Measurements from ENCODE around the gene SNRPA.
"Not testable (repeated sequence)": the region's sequence is repeated elsewhere in the genome, so short reads cannot be mapped to it uniquely, and the experiment has no call there.

The SNRPA gene

DNA sequence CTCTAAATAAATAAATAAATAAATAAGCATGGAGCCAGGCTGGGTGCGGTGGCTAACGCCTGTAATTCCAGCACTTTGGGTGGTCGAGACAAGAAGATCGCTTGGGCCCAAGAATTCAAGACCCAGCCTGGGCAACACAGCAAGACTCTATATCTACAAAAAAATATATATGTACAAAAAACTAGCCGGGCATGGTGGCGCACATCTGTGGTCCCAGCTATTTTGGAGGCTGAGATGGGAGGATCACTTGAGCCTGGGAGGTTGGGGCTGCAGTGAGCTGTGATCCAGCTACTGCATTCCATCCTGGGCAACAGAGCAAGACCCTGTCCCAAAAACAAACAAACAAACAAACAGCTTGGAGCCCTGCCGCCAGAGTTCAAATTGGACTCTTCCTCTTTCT lies 3.5 kb upstream of the SNRPA start:
- DNase-seq (ENCODE audit: low read depth), result no peak

DNA sequence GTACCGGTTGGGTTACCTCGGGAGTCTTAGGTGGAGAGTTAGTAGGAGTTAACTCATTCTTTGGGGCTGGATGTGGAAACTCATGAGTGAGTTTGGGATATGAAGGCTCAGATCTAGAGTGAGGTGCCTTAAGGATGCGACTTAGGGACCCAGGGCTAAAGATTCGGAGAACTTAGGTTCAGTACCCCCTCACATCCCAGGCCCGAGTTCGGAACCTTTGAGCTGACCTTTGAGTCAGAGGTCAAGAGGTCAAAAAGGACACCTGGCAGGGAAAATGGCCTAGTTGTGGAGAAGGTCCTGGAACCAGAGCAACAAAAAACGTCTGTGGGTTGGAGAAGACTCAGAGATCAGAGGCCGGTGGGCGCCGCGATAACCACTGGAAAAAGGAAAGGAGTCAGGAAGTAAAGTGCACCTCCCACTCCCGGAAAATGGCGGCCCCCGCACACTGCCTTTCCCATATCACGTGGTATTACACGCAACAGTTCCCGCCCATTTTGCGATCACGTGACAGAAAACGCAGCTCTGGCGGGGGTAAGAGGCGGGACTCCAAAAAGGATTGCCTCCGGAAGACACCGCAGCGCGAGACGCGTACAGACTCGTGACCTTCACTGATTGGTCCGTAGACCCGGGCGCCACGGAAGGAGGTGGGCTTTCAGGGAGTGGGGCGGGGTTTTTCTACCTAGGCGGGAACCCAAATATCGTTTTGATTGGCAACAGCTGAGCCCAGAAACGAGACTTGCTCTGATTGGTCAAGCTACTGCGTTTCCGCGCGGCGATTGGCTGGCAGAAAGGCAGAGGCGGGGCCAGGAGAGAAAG lies 737 bp upstream of the SNRPA start, which contains the start of gene ACTMAP:
TSS of gene ACTMAP (minus strand) at position 420 of the 816 bp plus-strand sequence. CDS start 674 bp downstream, outside the sequence.
- DNase-seq (ENCODE audit: low read depth), result peak; percentile 99

DNA sequence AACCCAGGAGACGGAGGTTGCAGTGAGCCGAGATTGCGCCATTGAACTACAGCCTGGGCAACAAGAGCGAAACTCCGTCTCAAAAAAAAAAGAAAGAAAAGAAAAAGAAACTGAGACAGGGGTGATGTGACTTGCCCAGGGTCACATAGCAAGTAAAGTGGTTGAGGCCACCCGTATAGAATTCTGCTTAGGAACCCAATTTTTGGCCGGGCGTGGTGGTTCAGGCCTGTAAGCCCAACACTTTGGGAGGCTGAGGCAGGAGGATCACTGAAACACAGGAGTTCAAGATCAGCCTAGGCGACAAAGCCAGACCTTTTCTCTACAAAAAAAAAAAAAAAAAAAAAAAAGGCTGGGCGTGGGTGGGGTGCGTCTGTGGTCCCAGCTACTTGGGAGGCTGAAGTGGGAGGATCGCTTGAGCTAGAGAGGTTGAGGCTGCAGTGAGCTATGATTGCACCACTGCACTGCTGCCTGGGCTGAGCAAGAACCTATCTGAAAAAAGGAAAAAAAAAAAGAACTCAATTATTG lies 1.3 kb downstream of the SNRPA start:
- no peak for DNase-seq (ENCODE audit: low read depth)

DNA sequence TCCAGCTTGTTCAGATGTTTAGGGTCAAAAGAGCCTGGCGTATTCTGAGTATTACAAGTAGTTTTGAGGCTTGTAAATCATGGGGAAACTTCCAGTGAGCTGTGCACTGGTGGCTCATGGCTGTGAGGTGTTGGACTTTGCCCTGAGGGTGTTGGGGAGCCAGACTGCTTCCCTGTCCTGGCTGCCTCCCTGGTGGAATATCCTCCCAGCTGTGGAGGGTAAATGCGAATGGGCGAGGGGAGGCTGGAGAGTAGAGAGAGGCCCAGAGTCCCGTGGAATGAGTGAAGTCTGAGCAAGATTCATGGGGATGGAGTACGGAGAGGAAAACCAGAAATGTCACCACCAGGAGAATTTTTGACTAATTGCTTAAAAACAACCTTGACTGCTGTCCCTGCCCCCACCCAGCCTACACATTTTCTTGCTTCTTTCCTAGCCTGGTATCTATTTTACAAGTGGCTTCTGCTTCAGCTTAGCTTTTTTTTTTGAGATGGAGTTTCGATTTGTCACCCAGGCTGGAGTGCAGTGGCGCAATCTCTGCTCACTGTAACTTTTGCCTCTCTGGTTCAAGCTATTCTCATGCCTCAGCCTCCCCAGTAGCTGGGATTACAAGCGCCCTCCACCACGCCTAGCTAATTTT lies 3.7 kb downstream of the SNRPA start:
- DNase-seq (ENCODE audit: low read depth), result no peak

DNA sequence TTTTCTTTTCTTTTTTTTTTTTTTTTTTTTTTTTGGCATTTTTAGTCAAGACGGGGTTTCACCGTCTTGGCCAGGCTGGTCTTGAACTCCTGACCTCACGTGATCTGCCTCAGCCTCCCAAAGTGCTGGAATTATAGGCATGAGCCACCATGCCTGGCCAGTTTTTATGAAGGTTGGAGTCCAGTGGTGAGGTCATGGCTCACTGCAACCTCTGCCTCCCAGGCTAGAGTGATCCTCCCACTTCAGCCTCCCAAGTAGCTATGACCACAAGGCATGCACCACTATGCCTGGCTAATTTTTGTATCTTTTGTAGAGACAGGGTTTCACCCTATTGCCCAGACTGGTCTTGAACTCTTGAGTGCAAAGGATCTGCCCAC lies 4.2 kb downstream of the SNRPA start:
- no peak for DNase-seq (ENCODE audit: low read depth)

DNA sequence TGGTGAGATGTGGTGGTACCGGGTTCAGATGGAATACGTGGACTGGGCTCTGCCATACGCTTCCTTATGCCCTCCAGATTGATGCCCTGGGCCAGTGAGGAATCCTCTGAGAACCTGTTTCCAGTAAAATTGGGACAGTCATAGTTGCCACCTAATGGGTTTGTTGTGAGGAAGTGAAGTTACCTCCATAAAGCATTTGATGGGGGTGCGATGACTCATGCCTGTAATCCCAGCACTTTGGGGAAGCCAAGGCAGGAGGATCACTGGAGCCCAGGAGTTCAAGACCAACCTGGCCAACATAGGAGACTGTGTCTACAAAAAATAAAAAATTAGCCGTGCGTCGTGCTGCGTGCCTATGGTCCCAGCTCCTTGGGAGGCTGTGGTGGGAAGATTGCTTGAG lies 4.8 kb downstream of the SNRPA start:
- DNase-seq (ENCODE audit: low read depth), result no peak

DNA sequence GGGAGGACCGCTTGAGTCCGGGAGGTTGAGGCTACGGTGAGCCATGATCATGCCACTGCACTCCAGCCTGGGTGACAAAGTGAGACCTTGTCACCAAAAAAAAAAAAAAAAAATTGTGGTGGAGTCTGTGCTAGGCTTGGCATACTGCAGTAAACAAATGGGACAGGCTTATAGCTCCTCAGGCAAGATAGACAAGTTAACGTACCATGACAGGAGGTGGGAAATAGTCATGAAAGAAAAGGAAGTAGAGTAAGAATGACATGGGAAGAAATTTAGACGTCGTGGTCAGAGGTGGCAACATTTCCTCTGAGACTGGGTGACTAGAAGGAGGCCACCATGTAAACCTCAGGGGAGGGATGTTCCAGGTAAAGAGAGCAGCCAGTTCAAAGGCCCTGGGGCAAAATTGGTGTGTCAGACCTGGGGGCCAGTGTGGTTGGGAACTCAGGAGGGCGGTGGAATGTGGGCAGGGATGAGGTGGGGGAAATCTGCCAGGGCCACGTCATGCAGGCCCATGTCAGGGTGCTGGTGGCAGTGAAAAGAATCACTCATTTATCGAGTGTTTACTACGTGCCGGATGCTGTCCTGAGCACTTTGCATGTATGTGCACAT lies 5.6 kb downstream of the SNRPA start:
- no peak for DNase-seq (ENCODE audit: low read depth)

DNA sequence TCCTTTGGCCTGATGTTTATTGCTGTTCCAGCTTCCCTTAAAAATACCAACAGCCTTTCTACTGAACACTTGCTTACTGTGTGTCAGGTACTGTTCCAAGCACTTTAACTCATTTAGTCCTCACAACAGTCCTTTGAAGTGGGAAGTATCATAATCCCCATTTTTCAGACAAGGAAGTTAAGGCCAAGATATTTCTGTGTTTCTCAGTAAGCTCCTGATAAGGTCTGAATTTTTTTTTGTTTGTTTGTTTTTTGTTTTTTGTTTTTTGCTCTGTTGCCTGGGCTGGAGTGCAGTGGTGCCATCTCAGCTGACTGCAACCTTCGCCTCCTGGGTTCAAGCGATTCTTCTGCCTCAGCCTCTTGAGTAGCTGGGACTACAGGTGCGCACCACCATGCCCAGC lies 7.5 kb downstream of the SNRPA start:
- DNase-seq (ENCODE audit: low read depth), result no peak

DNA sequence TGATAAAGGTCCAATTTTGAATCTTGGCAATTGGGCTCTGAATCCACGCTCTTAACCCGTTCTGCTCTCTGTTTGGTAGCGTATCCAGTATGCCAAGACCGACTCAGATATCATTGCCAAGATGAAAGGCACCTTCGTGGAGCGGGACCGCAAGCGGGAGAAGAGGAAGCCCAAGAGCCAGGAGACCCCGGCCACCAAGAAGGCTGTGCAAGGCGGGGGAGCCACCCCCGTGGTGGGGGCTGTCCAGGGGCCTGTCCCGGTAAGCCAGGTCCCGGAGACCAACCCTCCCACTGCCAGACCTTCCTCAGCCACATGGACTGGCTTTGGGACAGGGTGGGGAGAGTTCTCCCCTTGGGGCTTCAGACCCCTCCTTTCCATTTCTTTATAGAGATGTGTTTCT lies 8.3 kb downstream of the SNRPA start:
- DNase-seq (ENCODE audit: low read depth), result no peak

DNA sequence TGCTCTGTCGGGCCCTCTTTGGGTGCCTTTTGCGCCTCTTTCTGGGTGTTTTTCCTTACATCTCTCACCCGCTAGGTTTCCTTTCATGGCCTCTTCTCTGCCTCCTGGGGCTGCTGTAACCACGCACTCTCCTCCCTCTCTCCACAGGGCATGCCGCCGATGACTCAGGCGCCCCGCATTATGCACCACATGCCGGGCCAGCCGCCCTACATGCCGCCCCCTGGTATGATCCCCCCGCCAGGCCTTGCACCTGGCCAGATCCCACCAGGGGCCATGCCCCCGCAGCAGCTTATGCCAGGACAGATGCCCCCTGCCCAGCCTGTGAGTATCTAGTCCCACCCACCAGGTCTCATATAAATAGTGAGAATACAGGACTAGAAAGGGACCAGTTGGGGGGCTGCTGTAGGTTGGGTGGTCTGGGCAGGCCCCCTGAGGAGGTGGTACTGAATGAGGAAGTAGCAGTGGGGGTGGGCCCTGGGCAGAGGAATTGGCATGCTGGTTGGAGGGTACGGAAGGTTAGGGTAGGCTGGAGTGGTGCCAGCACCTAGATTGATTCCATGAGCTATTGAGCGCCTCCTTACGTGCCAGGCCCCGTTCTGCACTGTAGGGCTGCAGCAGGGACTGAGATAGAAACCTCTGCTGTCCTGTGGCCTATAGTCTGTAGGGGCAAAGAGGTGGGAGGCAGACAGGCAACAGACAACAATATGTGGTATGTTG lies 11.9 kb downstream of the SNRPA start:
- no peak for DNase-seq (ENCODE audit: low read depth)

DNA sequence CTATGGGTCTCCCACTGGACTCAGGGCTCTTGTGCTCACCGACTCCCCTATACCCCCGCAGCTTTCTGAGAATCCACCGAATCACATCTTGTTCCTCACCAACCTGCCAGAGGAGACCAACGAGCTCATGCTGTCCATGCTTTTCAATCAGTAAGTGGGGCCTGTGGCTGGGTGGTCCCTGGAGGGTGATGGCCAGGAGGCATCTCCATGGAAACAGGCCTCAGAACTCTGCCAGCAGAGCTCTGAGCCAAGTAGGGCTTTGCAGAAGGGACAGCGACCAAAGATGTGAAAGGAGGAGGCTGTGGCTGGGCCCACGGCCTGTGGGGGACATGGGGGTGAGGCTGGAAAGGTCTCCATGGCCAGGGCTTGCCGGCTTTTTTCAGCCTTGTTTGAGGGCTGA lies 12.5 kb downstream of the SNRPA start:
- DNase-seq (ENCODE audit: low read depth), result no peak

DNA sequence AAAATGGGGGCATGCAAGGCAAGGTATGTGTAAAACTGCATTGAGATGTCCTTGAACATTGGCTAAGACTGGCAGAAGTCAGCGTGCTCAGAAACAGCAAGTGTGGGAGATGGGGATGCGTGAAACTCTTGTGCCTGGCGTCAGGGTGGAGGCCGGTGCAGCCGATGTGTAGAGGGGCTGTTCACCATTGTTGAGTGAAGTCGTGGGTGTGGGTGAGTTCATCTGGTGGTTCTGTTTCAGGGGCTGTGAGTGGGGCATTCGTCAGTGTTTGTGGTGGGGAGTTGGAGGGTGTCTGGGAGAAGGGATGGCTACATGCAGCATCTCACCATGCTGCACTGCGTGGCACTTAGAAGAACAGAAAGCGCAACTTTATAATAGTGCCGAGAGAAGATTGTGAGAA lies 13.0 kb downstream of the SNRPA start:
- DNase-seq (ENCODE audit: low read depth), result no peak

DNA sequence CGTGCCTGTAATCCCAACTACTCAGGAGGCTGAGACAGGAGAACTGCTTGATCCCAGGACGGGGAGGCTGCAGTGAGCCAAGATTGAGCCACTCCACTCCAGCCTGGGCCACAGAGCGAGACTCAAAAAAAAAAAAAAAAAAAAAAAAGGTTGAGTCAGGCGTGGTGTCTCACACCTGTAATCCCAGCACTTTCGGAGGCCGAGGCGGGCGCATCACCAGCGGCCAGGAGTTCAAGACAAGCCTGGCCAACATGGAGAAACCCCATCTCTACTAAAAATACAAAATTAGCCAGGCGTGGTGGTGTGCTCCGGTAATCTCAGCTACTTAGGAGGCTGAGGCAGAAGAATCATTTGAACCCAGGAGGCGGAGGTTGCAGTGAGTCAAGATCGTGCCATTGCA lies 15.4 kb downstream of the SNRPA start:
- DNase-seq (ENCODE audit: low read depth), result not testable (repeated sequence)

DNA sequence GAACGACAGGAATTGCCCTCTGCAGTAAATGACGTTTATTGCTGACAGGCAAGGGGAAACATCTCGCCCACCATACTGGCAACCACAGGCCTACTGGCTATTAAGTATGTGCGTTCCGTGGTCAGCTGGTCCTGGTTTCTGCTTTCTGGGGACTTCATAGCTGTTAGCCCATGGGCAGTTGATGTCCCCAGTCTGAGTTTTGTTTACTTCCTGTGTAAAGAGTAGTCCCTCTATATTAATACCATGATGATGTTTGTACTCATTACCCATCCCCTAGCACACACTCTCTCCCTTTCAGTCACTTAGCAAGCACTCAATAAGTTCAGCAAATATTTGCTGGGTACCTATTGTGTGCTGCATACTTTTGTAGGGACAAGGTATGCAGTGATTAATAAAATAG lies 17.9 kb downstream of the SNRPA start:
- DNase-seq (ENCODE audit: low read depth), result no peak

DNA sequence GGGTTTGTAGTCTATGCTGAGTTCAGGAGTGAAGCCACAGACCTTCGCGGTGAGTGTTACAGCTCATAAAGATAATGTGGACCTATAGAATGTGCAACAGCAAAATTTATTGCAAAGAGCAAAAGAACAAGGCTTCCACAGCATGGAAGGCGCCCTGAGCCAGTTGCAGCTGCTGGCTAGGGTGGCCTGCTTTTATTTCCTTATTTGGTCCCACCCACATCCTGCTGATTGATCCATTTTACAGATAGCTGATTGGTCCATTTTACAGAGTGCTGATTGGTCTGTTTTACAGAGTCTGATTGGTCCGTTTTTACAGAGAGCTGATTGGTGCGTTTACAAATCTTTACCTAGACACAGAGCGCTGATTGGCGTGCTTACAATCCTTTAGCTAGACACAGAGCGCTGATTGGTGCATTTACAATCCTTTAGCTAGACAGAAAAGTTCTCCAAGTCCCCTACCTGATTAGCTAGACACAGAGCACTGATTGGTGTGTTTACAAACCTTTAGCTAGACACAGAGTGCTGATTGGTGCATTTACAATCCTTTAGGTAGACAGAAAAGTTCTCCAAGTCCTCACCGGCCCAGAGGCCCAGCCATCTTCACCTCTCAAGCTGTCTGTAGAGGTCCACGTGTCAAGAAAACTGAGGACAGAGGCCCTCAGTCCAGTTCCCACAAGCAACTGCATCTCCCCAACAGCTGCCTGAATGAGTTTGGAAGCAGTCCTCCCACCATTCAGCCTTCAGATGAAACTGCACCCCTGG lies 20.3 kb downstream of the SNRPA start:
- DNase-seq (ENCODE audit: low read depth), result not testable (repeated sequence)

DNA sequence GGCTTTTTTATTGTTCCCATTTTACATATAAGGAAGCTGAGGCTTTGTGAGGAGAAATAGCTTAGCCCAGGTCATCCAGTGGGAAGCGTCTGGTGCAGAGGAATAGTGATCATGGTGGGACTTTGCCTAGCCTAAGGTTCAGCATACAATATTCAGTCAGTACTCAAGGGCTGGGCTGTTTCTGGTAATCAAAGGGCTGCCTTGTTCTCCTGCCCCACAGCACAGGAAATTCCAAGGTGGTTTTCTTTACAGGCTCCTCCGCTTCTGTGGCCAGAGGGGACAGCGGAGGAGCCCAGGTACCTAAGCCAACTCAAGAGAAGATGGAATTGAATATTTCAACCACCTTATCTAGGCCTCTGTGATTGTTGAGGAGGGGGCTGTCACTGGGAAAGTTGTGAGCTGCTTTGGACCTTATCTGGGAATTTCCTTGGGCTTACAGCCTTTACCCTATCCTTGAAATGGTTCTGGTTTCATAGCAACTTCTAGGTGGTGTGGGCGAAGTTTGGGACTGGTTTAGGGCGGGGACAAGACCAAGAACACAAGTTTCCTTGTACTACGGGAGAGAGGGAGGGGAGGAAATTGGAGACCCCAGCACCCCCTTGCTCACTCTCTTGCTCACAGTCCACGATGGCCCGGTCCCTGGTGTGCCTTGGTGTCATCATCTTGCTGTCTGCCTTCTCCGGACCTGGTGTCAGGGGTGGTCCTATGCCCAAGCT lies 24.1 kb downstream of the SNRPA start, which contains the start of gene MIA:
TSS of gene MIA (plus strand) at position 606 of the 716 bp plus-strand sequence. CDS start at position 628, 22 bp downstream.
- DNase-seq (ENCODE audit: low read depth), result no peak

DNA sequence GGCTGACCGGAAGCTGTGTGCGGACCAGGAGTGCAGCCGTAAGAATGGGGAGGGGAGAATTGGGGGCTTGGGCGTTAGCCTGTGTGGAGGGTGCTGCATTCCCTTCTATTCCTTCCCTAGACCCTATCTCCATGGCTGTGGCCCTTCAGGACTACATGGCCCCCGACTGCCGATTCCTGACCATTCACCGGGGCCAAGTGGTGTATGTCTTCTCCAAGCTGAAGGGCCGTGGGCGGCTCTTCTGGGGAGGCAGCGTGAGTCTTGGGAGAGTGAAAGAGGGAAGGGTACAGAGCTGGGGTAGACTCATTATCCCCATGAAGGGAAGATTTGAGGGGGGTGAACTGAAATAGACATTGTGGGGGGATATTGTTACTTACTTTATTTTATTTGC lies 24.6 kb downstream of the SNRPA start:
- DNase-seq (ENCODE audit: low read depth), result no peak

DNA sequence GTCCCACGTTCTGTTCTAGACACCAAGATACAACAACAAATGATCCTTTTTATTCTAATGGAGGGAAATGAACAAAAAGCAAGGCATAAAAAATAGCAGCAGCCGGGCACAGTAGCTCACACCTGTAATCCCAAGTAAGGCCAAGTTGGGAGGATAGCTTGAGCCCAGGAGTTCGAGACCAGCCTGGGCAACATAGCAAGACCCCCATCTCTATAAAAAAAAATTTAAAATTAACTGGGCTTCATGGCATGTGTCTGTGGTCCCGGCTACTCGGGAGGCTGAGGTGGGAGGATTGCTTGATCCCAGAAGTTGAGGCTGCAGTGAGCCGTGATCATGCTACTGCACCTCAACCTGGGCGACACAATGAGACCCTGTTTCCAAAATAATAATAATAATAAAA lies 25.4 kb downstream of the SNRPA start:
- DNase-seq (ENCODE audit: low read depth), result no peak

DNA sequence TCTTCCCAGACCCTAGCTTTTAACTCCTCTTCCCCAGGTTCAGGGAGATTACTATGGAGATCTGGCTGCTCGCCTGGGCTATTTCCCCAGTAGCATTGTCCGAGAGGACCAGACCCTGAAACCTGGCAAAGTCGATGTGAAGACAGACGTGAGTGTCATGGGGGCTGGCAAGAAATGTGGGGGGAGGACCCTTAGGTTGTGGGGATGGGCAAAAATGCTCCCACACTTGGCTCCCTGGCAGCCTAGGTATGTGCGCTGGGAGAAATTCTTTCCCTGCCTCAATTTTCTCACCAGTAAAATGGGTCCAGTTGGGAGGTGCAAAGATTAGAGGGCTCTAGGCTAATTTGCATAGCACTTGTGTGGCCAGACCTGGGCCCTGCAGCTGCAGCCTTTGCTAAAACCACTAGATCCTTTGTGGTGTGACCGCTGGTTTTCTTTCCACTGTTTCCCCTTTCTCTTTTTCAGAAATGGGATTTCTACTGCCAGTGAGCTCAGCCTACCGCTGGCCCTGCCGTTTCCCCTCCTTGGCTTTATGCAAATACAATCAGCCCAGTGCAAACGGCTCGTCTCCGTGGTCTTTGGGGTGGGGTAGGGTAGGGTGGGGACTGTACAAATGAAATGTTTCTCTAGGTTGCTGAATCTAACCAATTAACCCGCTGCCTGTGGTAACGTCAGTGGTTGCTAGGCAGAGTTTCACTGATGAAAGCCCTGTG lies 26.1 kb downstream of the SNRPA start:
- DNase-seq (ENCODE audit: low read depth), result peak; percentile 79

DNA sequence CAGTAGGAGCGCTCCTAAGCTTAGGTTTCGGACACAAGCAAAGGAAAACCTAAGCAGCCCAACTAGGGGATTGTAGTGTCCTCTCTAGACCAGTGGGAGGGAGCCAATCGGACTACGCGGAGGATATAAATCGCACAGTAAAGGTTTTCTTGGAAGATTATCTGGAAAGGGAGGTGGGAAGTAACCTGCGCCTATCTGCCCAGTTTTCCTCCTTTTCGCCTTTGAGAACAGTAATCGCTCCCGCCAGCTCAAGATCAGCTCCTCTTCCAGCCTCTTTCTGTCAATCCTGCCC lies 26.6 kb downstream of the SNRPA start:
- DNase-seq (ENCODE audit: low read depth), result no peak

All from HS-5 (cell line).